Keratinocyte (primary cell): ENCODE measurements around the gene ENGASE. TPM values are rescaled to one million over a fixed set of nuclear protein-coding genes. Genes with fewer than 3 reads are reported as not detected.

Source experiments
- DNase-seq: peaks from one replicate; pipeline ENCODE4 v3.0.0-alpha.2; 2011; ENCODE audit warnings: low read depth, missing footprints, low spot score
- FAIRE-seq: peaks from 2 replicates; lab custom pipeline; 2011; peaks lifted over from hg19 to GRCh38; lab: Jason Lieb, UNC
- H2AFZ ChIP-seq: 2 replicates; pipeline ENCODE4 v1.6.0; 2012; ENCODE audit warnings: low read length, control low read depth, inconsistent platforms; ENCODE audit not compliant: control insufficient read depth
- H3K27ac ChIP-seq: 2 replicates; pipeline ENCODE4 v1.5.1; 2011; ENCODE audit warnings: low read length; ENCODE audit not compliant: control insufficient read depth, insufficient read depth
- H3K27me3 ChIP-seq: 3 replicates; pipeline ENCODE4 v1.6.0; 2011; ENCODE audit warnings: low read length; ENCODE audit not compliant: control insufficient read depth, insufficient read depth; ENCODE audit errors: extremely low read depth
- H3K36me3 ChIP-seq, 2 experiments: 2 replicates in 1 of 2; 3 replicates in 1 of 2; pipeline ENCODE4 v1.5.1; 2011; ENCODE audit warnings: low read length in 2 of 2, mild to moderate bottlenecking in 1 of 2; ENCODE audit not compliant: control insufficient read depth in 2 of 2, insufficient read depth in 2 of 2; ENCODE audit errors: extremely low read depth in 1 of 2
- H3K4me1 ChIP-seq: 3 replicates; pipeline ENCODE4 v1.5.1; 2011; ENCODE audit warnings: low read length; ENCODE audit not compliant: control insufficient read depth, insufficient read depth; ENCODE audit errors: extremely low read depth
- H3K4me2 ChIP-seq: 3 replicates; pipeline ENCODE4 v1.6.0; 2011; ENCODE audit warnings: low read depth, low read length; ENCODE audit not compliant: control insufficient read depth, insufficient read depth; ENCODE audit errors: extremely low read depth
- H3K4me3 ChIP-seq, 3 experiments: fragments of 200-600 bp in 1 of 3; sonication (generic) in 1 of 3; 2 replicates in 2 of 3; 3 replicates in 1 of 3; pipeline ENCODE4 v1.5.1; 2011 to 2016; ENCODE audit warnings: low read length in 3 of 3, mild to moderate bottlenecking in 3 of 3, control low read depth in 2 of 3, inconsistent platforms in 1 of 3, low read depth in 1 of 3, mixed read lengths in 1 of 3, mixed run types in 1 of 3, moderate library complexity in 1 of 3; ENCODE audit not compliant: control insufficient read depth in 2 of 3, insufficient read depth in 2 of 3; ENCODE audit errors: extremely low read depth in 1 of 3
- H3K79me2 ChIP-seq: 2 replicates; pipeline ENCODE4 v1.6.0; 2012; ENCODE audit warnings: low read length; ENCODE audit not compliant: control insufficient read depth, insufficient read depth
- H3K9ac ChIP-seq: 3 replicates; pipeline ENCODE4 v1.6.0; 2011; ENCODE audit warnings: low read length; ENCODE audit not compliant: control insufficient read depth, insufficient read depth; ENCODE audit errors: extremely low read depth
- H3K9me1 ChIP-seq: 3 replicates; pipeline ENCODE4 v1.6.0; 2011; ENCODE audit warnings: low read length; ENCODE audit not compliant: control insufficient read depth, insufficient read depth; ENCODE audit errors: extremely low read depth
- H3K9me3 ChIP-seq: 2 replicates; pipeline ENCODE4 v1.5.1; 2012; ENCODE audit warnings: low read depth, low read length; ENCODE audit not compliant: control insufficient read depth
- H4K20me1 ChIP-seq: 3 replicates; pipeline ENCODE4 v1.6.0; 2011; ENCODE audit warnings: low read length; ENCODE audit not compliant: control insufficient read depth, insufficient read depth; ENCODE audit errors: extremely low read depth
- CTCF ChIP-seq, 3 experiments: IDR thresholded peaks in 1 of 3; conservative IDR thresholded peaks in 1 of 3; optimal IDR thresholded peaks in 1 of 3; 2 replicates in 2 of 3; 3 replicates in 1 of 3; pipeline versions ENCODE3 to v1.5.1; 2011; ENCODE audit warnings: low read length in 3 of 3, mild to moderate bottlenecking in 3 of 3, moderate library complexity in 2 of 3, control low read depth in 1 of 3, inconsistent platforms in 1 of 3; ENCODE audit not compliant: insufficient read depth in 2 of 3; ENCODE audit errors: extremely low read depth in 1 of 3
- EZH2 ChIP-seq: IDR thresholded peaks from one replicate; pipeline ENCODE4 v1.6.1; 2012; ENCODE audit warnings: inconsistent platforms, mild to moderate bottlenecking, low read length, moderate library complexity
- dilution Hi-C: fragments of 300-500 bp; cut with MboI; formaldehyde crosslinking; loops from one replicate; pipeline ENCODE4 v1.7.0; 2020; ENCODE audit warnings: low sequenced_read_pairs; ENCODE audit not compliant: extremely low pct_ligation_motif_present
- polyA plus RNA-seq, 5 experiments: library from polyadenylated mRNA; depleted of rRNA in 3 of 5; stranded (reverse) in 3 of 5; stranded (forward) in 1 of 5; unstranded in 1 of 5; fragments of >200 nt; gene quantifications; 1 replicate in 1 of 5; 2 replicates in 3 of 5; 3 replicates in 1 of 5; pipeline versions ENCODE4 v1.2.1 to v1.2.3, GENCODE V29; 2011 to 2012; ENCODE audit warnings: missing spikeins in 2 of 5, low read depth in 1 of 5, low replicate concordance in 1 of 5

Gene ENGASE
- polyA plus RNA-seq, 1 donor (not counting 4 experiments of a cell fraction or from before 2014, with no cell fraction given) = 6.6 TPM

- H3K4me1 ChIP-seq = peaks cover 1% of the 10 kb centered on the region
- H3K36me3 ChIP-seq = no peaks in the 10 kb centered on the region
- H2AFZ ChIP-seq = no peak overlapping the region
- H3K79me2 ChIP-seq = no peaks in the 10 kb centered on the region
- no peaks in the 10 kb centered on the region for H3K27me3 ChIP-seq
- H4K20me1 ChIP-seq = no peaks in the 10 kb centered on the region
- H3K4me3 ChIP-seq = no peak overlapping the region
- H3K27ac ChIP-seq = no peak overlapping the region
- DNase-seq = no peak
- no peak overlapping the region for H3K4me2 ChIP-seq
- no peaks in the 10 kb centered on the region for H3K9me1 ChIP-seq
- dilution Hi-C loops = no loop called here
- TF ChIP-seq EZH2 (no peak), CTCF (optimal IDR thresholded peaks at IDR 0.05 in 1 of 3, IDR thresholded peaks at IDR 0.05 in 1 of 3, conservative IDR thresholded peaks at IDR 0.05 in 1 of 3; ENCODE audit: extremely low read depth in 1 of 3, insufficient read depth in 2 of 3, low read length in 3 of 3) (no peak)
- H3K9ac ChIP-seq = no peak overlapping the region
- FAIRE-seq = no peak
- H3K9me3 ChIP-seq = no peaks in the 10 kb centered on the region
These were observed 24.1 kb upstream of the ENGASE start for GRCh38 chr17:79050551-79050950.

DNA sequence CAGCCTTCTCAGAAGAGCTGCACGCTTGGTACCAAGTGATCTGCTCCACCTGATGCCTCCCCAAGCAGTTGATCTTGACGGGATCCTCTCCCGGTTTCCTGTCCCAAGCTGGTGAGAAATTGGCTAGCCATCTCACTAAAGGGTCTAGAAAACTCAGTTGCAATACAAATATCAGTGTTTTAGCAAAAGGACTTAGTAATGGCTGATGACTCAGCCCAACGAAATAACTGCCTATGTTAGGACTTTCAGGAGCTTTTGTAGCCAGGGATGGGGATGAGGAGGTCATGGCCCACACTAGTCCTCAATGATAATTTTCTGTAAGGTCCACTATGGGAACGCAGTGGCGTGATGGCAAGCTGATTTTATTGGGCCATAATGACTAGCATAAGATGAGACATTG lies 23.3 kb upstream of the ENGASE start:
- no peak overlapping the region for H3K4me3 ChIP-seq
- TF ChIP-seq CTCF (optimal IDR thresholded peaks at IDR 0.05 in 1 of 3, IDR thresholded peaks at IDR 0.05 in 1 of 3, conservative IDR thresholded peaks at IDR 0.05 in 1 of 3; ENCODE audit: extremely low read depth in 1 of 3, insufficient read depth in 2 of 3, low read length in 3 of 3) = no peak
- no peak for TF ChIP-seq EZH2
- dilution Hi-C loops = no loop called here

More for the DNA sequence above, 23.3 kb upstream of the ENGASE start:
- Histone ChIP-seq H3K4me2 (no peak overlapping the region), H3K27me3 (no peaks in the 10 kb centered on the region), H3K27ac (no peak overlapping the region), H3K79me2 (no peaks in the 10 kb centered on the region), H2AFZ (no peak overlapping the region), H3K4me1 (no peaks in the 10 kb centered on the region), H3K36me3 (no peaks in the 10 kb centered on the region), H3K9me3 (no peaks in the 10 kb centered on the region), H4K20me1 (no peaks in the 10 kb centered on the region), H3K9me1 (no peaks in the 10 kb centered on the region), H3K9ac (no peak overlapping the region)
- no peak for DNase-seq
- no peak for FAIRE-seq
